Activated T-cell treated with anti-CD3 and anti-CD28 coated beads, Interleukin-2, amount 50 U/mL, for 48 hours (primary cell): ENCODE data around the gene NPAS4.
"Not testable (repeated sequence)": the region's sequence is repeated elsewhere in the genome, so short reads cannot be mapped to it uniquely, and the experiment has no call there.

Experiments
- DNase-seq, 2 experiments: peaks; one replicate each; pipeline ENCODE4 v3.0.0-alpha.2; 2020

Gene NPAS4

DNA sequence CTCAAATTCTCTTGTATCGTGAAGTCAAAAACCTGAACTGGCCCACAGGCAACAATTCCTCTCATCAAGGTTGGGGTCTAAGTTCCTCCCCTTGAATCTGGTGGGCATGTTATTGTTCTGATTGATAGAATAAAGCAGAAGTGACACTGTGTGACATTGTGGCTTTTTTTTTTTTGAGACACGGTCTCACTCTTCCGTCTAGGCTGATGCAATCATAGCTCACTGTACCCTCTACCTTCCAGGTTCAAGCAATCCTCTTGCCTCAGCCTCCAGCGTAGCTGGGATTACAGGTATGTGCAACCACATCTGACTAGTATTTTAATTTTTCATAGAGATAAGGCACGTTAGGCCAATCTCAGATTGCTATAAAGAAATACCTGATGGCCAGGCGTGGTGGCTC is 37.0 kb downstream of the NPAS4 start:
- DNase-seq, result no peak

DNA sequence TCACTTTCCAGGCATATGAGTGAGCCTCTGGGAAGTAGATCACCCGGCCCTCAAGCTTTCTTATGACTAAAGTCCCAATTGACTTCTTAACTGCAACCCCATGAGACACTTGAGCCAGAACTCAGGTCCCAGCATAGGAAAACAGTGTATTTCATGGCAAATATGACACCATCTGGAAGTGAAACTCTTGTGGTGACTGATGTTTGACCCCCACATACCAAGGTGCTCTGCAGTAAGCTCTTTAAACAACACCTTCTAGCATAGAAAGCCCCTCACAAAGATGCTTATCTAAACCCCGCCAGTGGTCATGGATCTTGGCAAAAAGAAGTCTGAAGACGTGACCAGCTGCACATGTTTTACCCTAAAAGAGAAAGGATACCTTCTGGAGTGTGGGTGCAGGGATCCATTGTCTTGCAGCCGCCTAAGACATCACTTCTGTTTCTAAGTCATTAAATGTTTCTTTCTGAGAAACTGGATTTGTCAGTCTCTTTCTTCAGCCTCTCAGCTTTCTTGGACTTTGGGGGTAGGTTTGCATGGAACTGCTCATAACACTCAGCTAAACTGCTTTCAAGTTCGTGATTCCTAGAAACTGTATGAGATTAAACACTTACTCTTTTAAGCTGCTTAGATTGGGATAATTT is 38.4 kb downstream of the NPAS4 start:
- DNase-seq, result peak in 1 of 2 experiments; percentile 41

GRCh38 chr11:66462010-66462409 is 41.2 kb downstream of the NPAS4 start:
- DNase-seq, result no peak

GRCh38 chr11:66462911-66463310 is 42.1 kb downstream of the NPAS4 start:
- no peak for DNase-seq

DNA sequence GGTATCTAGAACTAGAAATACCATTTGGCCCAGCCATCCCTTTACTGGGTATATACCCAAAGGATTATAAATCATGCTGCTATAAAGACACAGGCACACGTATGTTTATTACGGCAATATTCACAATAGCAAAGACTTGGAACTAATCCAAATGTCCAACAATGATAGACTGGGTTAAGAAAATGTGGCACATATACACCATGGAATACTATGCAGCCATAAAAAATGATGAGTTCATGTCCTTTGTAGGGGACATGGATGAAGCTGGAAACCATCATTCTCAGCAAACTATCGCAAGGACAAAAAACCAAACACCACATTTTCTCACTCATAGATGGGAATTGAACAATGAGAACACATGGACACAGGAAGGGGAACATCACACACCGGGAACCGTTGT is 43.3 kb downstream of the NPAS4 start:
- not testable (repeated sequence) for DNase-seq

DNA sequence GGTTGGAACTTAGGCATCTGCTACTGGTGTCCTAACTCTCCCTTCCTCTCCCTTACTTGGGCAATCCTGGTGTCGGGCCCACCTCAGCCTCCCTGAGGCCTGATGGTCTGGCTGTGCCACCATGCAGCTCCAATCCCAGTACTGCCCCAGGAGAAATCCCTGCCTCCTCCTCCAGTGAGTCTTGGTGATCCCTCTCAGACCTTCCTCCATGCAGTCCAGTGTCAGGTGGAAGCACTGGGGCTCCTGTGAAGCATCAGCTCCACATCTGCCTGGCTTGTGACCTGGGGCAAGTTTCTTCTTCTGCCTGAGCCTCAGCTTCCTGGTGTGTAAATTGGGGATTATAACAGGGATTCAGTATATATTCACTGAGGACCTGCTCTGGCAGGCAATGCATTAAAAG is 44.1 kb downstream of the NPAS4 start:
- no peak for DNase-seq

DNA sequence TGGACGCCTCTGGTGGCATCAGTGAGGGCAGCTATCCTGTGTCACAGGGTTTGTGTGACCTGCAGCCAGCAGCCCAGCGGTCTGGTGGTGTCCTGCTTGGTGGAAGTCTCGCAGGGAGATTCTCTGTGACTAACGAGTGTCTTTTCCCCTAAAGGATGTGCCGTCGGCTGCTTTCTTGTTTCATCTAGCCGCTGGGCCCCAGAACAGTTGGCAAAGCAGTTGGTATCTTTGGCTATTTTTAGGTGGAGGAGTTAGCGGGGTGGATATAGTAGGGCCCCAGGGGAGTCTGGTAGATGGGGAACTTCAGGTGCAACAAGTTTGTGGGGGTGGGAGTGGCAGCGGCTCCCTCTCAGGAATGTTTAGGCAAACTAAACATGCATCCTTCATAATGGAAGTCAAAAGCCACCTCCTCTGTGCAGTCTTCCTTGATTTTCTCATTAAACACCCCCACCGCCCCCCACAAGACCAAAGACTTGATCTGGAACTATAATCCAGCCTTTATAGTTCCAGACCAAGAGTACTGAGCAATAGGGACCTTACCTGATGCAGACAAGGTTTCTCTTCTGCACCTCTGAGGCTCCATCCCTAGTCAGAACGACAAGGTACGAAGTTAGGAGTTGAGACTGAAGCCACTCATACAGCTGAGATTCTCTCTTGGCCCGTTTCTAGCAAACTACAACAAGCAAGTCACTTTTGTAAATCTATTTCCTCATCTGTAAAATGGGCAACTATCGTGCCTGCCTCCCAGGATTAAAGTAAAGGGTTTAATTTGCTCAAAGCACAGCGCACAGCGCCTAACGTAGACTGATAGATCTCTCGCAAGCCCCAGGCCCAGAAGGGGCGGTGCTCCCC is 44.8 kb downstream of the NPAS4 start:
- no peak for DNase-seq

DNA sequence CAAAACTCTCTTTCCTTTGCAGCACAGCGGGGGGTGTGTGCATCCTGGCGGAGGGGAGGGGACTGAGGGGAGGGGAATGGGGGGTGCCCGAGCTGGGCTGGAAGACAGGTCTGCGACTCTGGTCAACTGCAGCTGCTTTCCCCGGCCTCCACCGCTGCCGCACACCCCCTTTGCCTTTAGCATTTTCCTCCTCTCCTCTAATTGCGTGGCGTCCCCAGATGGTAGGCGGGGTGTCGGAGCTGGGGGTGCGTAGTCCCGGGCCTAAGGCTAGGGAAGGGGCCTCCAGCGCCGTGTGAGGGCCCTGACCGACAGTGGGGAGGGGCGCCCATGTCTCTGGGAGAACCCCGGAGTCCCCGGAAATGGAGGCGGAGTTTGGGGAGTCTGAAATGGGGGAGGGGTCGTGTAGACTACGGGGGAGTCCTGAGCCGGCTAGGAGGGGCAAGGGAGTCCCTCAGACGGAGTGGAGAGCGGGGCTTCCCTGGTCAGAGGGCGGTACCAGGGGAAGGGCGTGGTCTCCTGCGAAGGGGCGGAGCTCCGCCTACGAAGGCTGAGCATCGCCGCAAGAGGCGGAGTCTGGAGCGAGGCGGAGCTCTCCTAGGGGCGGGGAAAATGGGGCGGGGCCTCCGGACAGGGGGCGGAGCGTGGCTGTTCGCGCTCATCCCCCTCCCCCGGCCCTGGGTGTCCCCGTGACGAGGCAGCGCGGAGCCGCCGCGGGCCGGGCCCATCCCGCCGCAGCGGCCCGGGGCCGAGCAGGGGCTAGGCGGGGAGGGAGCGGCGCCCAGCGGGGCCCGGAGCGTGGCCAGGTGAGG is 45.6 kb downstream of the NPAS4 start, which contains the start of gene PELI3:
Gene PELI3, plus strand, starts transcription at position 681 of the 809 bp plus-strand sequence. CDS start 1,224 bp downstream, outside the sequence.
- DNase-seq, result peak; percentile 97

DNA sequence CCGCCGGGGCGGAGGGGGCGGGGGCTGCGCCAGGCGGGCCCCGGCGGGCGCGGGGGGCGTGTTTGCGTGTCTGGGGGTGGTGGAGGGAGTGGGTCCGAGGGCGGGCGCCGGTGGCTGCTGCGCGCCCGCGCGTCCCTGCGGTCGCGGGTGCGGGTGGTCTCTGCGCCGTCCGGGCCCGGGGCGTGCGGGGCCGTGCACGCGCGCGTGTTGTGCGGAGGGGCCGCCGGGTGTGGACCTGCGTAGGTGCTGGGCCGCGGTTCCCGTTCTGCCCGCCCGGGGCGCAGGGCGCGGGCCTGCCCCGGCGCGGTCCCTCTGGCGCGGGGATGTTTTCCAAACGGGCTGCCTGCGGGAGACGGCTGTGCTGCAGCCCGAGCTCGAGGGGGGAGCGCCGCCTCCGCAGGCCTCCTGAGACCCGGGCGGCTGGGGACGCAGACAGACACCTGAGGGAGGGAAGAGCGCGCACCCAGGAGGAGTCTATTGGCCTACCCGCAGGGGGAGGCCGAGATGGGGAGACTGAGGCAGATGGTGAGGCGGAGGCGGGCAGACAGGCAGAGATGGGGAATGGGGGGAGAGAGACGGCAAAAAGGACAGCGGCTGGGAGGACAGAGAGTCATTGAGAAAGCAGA is 46.3 kb downstream of the NPAS4 start:
- no peak for DNase-seq

DNA sequence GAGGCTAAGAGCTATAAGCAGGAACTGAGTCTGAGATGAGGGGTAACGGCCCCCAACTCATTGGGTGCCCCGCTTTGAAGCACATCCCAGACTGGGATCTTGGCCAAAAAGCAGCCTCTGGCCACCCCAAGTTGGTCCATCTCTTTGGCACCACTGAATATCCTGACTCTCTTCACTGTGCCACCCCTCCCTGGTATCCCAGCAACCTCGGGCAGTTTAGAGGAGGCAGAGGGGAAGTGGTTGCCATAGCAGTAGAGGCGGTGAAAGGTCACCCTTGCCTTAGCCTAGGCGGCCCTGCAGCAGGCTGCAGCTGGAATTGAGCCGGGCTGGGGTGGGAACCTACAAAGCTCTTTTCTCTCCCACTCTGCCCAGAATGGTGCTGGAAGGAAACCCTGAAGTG is 46.9 kb downstream of the NPAS4 start:
- peak in 1 of 2 experiments; percentile 39 for DNase-seq

DNA sequence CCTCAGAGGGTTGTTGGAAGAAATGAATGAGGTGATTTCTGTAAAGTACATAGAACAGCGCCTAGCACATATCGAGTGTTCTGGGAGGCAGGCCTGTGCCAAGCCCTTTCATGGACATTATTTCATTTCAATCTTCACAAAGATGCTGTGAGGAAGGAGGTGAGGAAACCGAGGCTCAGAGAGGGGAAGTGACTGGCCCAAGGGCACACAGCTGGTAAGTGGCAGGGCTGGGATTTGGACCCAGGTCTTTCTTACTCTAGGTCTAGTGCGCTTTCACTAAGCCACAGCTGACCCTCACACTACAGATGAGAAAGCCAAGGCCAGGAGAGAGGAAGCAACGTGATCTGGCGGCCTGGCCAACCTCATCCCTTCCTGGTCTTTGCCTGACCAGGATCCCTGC is 47.9 kb downstream of the NPAS4 start:
- no peak for DNase-seq

GRCh38 chr11:66469441-66469840 is 48.6 kb downstream of the NPAS4 start:
- DNase-seq, result no peak

- no peak for DNase-seq
Measured at GRCh38 chr11:66470015-66470414, 49.2 kb downstream of the NPAS4 start.

GRCh38 chr11:66471142-66471541 is 50.3 kb downstream of the NPAS4 start:
- no peak for DNase-seq

DNA sequence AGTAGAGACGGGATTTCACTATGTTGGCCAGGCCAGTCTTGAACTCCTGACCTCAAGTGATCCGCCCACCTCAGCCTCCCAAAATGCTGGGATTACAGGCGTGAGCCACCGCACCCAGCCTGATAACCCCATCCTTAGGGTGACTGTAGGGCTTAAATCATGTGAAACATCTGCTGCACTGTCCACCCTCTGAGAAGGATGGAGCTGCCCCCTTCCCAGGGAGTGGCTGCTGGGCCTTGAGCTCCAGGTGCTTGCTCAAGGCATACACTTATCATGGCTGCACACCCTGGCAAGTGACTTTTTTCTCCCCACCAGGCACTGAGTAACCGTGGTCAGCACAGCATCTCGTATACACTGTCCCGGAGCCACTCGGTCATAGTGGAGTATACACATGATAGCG is 51.2 kb downstream of the NPAS4 start:
- DNase-seq, result no peak

GRCh38 chr11:66473167-66473566 is 52.3 kb downstream of the NPAS4 start:
- no peak for DNase-seq

DNA sequence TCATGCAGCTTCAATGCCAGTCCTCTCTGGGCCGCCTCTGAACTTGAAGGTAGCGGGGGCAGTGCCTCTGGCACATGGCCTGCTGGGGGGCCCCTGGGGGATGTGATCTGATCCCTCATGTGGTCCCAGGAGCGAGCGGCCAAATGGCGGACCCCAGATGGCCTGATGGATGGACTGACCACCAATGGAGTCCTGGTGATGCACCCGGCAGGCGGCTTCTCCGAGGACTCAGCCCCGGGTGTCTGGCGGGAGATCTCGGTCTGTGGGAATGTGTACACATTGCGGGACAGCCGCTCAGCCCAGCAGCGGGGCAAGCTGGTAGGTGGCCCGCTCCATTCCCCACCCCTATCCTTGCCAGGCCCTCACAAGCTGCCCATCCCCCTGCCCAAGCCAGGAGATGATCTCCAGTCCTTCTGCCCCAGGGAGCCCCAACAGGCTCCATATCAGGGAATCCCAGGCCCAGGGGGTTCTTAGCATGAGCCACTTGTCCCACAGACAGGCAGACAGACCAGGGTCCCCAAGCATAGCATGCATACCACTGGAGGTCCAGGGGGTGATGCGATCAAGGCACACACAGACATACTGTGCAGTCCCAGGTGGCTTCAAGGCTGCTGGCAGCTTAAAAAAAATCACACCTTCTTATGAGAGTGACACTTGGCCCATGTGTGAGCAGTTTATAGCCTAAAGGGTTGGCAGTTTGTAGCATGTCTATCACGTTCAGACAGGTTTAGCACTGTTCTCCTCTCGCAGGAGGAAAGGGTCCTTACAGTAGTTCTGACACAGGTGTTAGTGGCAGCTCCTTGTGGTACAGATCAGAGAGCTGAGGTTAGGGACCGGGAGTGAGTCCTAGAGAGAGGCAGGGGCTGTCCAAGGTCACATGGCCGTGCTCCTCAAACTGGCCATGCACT is 53.0 kb downstream of the NPAS4 start:
- DNase-seq, result no peak

GRCh38 chr11:66475349-66476172 is 54.7 kb downstream of the NPAS4 start:
- DNase-seq, result no peak
